AG09319 (cell line): ENCODE results near the gene SNORC.
A peak's percentile ranks its signal among the peaks of the same experiment; 100 is the strongest.

Source experiments
- DNase-seq: peaks from one replicate; pipeline ENCODE4 v3.0.0-alpha.2; 2010; ENCODE audit warnings: low read depth; ENCODE audit errors: extremely low read depth
- CTCF ChIP-seq: IDR thresholded peaks from 2 replicates; pipeline ENCODE4 v1.5.1; 2011; ENCODE audit warnings: low read depth, mild to moderate bottlenecking, inconsistent platforms, low read length, moderate library complexity

SNORC gene

GRCh38 chr2:232873909-232874641, 4.0 kb downstream of the SNORC start:
- no peak for TF ChIP-seq CTCF
- no peak for DNase-seq

GRCh38 chr2:232874677-232875223, 4.7 kb downstream of the SNORC start:
- no peak for DNase-seq
- no peak for TF ChIP-seq CTCF

GRCh38 chr2:232875256-232876121, 5.4 kb downstream of the SNORC start:
- DNase-seq: no peak
- no peak; the same call in 1 of the 2 replicates for TF ChIP-seq CTCF

GRCh38 chr2:232876161-232876977, 6.3 kb downstream of the SNORC start:
- DNase-seq: no peak
- peak; percentile 2; the same call in 1 of the 2 replicates for TF ChIP-seq CTCF

- DNase-seq: no peak
These were observed 6.9 kb downstream of the SNORC start for GRCh38 chr2:232876978-232877441.

GRCh38 chr2:232877940-232878511, 8.0 kb downstream of the SNORC start:
- no peak for TF ChIP-seq CTCF
- no peak for DNase-seq

More at GRCh38 chr2:232876978-232877441, 6.9 kb downstream of the SNORC start:
- TF ChIP-seq CTCF: no peak
